Measurements from ENCODE around the gene RO60.

The RO60 gene

GRCh38 chr1:193105821-193106177 lies 46.4 kb downstream of the RO60 start:
- no peak for TF ChIP-seq CTCF (IDR thresholded peaks at IDR 0.05; ENCODE audit: low read depth, low read length)
- no peaks in the 10 kb centered on the region for H3K27me3 ChIP-seq
- no peaks in the 10 kb centered on the region for H3K36me3 ChIP-seq
- no peaks in the 10 kb centered on the region for H3K9me3 ChIP-seq
- H3K4me1 ChIP-seq, result no peaks in the 10 kb centered on the region; the same call in 1 of the 2 replicates
- no peak for DNase-seq
- H3K4me3 ChIP-seq (ENCODE audit: low read depth, low read length), result peak overlapping the region; percentile 97

GRCh38 chr1:193108471-193108870 lies 49.1 kb downstream of the RO60 start:
- Histone ChIP-seq H3K9me3 (no peaks in the 10 kb centered on the region), H3K27me3 (no peaks in the 10 kb centered on the region), H3K4me3 (ENCODE audit: low read depth, low read length) (no peak overlapping the region), H3K4me1 (no peaks in the 10 kb centered on the region; the same call in 1 of the 2 replicates), H3K36me3 (no peaks in the 10 kb centered on the region)
- no peak for DNase-seq
- TF ChIP-seq CTCF (IDR thresholded peaks at IDR 0.05; ENCODE audit: low read depth, low read length), result no peak
